Stimulated activated CD4-positive, alpha-beta T cell treated with anti-CD3 and anti-CD28 coated beads, Interleukin-15, amount 100 ng/mL, for 48 hours (primary cell): ENCODE data around the gene TRIM72.
"Not testable (repeated sequence)": the region's sequence is repeated elsewhere in the genome, so short reads cannot be mapped to it uniquely, and the experiment has no call there.

Experiments used
- DNase-seq, 2 donors: peaks; one replicate each; pipeline ENCODE4 v3.0.0-alpha.2; 2020; ENCODE audit warnings: low read depth in 2 of 2

The TRIM72 gene

DNA sequence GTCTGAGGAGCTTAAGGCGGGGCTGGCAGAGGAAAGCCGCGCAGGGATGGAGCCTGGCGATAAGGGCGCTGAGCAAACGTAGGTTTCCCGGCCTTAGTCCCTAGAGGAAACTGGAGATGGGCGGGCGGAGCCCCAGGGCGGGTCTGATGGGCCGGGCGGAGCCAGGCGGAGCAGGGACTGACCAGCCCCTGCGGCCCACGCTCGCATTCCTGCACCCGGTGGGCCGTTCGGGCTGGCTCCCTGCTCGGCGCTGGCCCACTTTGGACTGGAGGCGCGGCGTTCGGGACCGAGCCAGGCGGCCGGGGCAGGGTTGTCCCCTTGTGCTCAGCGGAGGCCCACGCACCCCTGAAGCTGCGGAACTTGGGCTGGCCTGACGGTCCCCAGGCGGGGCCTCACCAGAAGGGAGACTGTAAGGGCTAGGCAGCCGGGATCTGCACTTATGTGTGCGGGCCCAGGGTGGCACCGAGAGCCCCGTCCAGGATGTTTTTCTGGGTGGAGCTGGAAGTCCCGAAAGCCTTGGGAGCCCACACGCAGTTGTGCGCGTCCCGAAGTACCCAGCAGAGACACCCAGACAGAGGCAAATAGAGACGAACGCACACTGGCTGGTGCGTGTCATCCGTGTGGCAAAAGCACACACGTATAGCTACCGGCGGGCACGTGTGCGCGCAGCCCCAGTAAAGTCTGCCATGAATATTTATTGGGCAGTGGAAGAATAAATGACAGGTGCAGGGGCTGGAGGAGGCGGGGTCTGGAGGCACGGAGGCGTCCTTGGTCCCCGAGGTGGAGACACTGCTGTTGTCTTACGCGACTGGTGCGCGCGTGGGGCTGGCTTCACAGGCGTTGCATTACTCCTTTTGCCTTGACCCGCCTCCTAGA, 1.6 kb downstream of the TRIM72 start:
- no peak for DNase-seq

DNA sequence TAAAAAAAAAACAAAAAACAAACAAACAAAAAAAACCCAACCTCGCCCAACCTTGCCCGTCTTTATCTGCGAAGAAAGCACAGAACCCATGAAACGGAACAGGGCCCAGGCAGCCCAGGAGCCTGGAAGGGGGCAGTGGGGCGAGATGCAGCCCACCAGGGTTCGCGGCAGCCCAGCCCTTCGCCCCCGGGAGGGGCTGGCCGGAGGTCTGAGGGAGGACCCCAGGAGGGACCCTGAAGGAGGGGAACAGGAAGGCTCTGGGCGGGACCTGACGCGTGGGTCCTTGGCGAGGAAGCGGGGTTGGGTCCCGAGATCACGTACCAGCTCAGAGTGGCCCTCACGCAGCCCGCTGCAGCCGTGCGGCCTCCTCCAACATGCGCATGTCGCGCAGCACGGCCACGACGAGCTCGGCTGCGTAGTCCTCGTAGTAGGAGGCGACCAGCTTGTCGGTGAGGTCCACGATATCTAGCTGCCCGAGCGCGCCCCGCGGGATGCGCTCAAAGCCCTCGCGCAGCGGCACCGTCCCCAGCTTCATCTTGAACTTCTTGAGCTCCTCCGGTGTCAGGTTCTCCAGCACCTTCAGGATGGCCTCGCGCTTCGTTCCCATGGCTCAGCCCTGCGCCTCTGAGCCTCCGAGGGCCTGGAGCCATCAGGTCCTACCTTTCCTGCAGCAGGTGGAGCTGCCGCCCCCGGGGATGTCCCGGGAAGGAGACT, 2.7 kb downstream of the TRIM72 start, which contains the start of gene PYDC1:
Gene PYDC1 (minus strand): TSS at position 714 of the 714 bp plus-strand sequence. CDS start 107 bp downstream, at position 607.
- DNase-seq = no peak

DNA sequence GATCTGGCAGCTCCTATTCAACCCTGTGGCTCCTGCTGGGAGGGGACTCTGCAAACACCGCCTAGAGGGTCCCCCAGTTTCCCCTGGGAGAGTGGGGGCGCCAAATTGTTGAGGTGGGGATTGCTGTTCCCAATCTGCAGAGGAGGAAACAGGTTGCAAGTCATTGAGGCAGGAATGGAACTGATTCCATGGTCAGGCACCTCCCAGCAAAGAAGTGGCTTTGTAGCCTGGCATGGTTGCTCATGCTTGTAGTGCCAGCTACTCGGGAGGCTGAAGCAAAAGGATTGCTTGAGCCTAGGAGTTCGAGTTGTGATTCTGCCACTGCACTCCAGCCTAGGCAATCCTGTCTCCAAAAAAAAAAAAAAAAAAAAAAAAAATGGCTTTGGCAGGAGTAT, 3.2 kb downstream of the TRIM72 start:
- DNase-seq = no peak

DNA sequence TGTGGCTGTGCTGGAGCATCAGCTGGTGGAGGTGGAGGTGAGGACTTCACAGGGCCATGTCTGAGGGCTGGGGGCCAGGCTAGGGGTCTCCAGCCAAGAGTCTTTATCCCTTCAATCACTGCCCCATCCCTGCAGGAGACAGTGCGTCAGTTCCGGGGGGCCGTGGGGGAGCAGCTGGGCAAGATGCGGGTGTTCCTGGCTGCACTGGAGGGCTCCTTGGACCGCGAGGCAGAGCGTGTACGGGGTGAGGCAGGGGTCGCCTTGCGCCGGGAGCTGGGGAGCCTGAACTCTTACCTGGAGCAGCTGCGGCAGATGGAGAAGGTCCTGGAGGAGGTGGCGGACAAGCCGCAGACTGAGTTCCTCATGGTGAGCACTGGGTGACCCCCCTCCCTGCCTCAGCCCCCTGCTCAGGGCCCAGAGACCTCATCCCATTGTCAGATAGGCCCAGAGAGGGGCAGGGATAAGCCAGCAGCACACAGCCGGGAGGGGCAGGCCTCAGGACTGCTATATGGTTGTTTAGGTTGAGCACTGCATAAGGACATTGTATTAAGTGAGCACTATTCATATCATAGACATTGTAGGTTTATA, 5.3 kb downstream of the TRIM72 start:
- DNase-seq = no peak

DNA sequence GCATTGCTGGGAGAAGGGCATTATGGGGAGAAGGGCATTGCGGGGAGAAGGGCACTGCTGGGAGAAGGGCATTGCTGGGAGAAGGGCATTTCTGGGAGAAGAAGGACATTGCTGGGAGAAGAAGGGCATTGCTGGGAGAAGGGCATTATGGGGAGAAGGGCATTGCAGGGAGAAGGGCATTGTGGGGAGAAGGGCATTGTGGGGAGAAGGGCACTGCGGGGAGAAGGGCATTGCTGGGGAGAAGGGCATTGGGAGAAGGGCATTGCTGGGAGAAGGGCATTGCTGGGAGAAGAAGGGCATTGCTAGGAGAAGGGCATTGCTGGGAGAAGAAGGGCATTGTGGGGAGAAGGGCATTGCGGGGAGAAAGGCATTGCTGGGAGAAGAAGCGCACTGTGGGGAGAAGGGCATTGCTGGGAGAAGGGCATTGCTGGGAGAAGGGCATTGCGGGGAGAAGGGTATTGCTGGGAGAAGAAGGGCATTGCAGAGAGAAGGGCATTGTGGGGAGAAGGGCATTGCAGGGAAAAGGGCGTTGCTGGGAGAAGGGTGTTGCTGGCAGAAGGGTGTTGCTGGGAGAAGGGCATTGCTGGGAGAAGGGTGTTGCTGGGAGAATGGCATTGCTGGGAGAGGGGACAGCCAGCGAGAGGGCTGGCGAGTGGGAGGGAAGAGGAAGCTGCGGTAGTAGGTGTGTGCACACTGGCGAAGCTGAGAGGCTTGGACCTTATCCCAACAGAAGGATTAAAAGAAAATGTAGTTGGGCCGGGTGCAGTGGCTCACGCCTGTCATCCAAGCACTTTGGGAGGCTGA, 7.6 kb downstream of the TRIM72 start:
- DNase-seq = no peak

DNA sequence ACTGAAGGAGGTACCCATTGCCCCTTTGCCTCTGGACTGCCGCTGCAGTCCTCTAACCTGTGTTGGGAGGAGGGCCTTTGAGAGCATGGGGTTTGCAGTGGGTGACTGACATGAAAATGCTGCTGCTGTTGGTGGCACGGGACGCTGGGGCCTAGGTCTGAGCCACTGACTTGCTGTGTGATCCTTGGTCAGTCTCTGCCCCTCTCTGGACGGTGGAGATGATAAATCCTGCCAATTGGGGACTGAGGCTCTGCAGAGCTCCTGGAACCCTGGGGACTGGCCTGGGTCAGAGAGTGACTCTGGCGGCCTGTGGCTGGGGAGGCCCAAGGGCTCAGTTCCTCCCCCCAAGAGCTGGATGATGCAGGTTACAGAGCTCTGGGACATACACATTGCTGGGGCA, 9.1 kb downstream of the TRIM72 start:
- no peak for DNase-seq

DNA sequence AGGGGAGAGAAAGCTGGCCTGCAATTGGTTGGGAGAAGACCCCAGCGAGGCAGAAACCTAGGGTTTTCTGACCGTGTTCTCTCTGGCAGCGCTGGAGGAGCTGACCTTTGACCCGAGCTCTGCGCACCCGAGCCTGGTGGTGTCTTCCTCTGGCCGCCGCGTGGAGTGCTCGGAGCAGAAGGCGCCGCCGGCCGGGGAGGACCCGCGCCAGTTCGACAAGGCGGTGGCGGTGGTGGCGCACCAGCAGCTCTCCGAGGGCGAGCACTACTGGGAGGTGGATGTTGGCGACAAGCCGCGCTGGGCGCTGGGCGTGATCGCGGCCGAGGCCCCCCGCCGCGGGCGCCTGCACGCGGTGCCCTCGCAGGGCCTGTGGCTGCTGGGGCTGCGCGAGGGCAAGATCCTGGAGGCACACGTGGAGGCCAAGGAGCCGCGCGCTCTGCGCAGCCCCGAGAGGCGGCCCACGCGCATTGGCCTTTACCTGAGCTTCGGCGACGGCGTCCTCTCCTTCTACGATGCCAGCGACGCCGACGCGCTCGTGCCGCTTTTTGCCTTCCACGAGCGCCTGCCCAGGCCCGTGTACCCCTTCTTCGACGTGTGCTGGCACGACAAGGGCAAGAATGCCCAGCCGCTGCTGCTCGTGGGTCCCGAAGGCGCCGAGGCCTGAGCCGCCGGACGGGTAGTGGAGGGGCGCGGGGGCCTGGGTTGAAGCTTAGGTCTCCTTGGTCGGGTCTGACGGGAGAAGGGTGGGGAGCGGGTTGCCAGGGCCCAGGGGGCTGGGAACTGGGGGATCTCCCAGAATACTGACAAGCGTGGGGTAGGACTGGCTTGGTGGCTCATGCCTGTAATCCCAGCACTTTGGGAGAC, 10.4 kb downstream of the TRIM72 start:
- DNase-seq = no peak

DNA sequence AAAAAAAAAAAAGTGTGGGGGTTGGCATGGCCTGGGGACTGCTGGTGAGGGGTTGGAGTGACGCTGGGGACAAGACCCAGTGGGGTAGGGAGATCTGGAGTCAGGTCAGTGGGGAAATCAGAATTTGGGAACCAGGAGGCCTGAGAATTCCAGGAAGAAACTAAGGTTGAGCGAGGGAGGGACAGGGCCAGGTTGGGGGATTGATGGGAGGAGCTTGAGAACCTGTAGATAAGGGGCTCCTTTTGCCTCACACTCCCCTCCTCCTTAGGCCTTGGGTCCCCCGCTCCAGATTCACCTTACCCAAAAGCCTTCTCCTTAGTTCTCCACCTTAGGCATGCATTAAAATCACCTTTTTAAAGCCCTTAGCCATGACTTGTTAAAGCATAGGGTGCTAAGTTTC, 11.3 kb downstream of the TRIM72 start:
- DNase-seq = no peak

DNA sequence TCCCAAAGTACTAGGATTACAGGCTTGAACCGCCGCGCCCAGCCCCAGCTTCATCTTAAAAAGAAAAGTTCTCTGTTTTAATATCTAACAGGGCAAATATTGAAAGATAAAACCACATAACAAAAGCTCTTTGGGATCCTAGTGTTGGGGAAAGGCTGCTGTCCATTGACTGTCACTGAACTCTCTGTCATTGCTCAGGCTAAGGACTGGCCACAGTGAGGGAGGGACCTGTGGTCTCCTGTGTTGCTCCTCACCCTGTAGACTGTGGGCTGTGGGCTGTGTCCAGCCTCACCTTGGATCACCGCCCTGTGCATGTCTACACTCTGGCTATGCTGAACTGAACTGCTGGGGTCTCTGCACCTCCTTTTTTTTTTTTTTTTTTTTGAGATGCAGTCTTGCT, 14.3 kb downstream of the TRIM72 start:
- DNase-seq = no peak

DNA sequence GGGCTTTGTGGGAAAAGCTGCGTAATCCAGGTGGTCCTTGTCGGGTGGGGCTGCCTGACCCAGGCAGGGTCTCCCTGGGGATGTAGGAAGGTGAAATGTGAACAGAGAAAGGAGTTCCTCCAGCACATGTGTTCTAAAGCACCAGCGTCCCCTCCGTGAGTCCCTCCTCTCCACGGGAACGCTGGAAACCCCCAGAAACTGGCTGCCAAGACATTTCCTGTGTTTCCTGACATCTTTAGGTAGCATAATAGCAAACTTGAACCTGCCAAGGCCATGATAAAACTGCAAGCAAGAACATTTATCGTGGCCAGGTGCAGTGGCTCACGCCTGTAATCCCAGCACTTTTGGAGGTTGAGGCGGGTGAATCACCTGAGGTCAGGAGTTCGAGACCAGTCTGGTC, 15.6 kb downstream of the TRIM72 start:
- DNase-seq = no peak

DNA sequence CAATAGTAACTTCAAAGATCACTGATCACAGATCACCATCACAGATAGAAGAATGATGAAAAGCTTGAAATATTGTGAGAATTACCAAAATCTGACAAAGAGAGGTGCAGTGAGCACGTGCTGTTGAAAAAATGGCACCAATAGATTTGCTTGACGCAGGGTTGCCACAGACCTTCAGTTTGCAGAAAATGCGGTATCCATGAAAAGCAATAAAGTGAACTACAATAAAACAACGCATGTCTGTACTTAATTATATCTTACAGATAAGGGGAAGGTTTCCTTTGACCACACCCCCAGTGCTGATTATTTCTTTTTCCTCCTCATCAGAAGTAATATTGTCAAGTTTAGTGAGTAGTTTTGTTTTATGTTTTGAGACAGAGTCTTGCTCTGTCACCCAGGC, 24.1 kb downstream of the TRIM72 start:
- no peak for DNase-seq

DNA sequence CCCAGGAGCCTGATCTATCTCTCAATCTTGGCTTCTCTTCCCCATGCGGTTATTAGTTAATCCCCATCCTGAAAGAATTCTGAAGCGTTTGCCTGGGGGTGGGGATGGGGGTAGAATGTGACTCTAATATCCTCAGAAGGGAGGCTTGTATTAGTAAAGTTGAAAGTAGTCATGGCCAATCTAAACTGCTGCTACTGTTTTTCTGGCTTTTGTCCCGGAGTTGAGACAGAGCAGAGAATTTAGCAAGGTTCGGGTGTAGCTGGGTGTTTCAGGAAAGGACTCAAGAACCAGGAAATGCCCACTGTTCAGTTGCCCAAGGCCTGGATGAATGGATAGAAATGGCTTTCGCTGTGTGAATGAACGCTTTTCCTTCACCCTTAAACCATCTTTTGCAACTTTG, 28.3 kb downstream of the TRIM72 start:
- no peak for DNase-seq

DNA sequence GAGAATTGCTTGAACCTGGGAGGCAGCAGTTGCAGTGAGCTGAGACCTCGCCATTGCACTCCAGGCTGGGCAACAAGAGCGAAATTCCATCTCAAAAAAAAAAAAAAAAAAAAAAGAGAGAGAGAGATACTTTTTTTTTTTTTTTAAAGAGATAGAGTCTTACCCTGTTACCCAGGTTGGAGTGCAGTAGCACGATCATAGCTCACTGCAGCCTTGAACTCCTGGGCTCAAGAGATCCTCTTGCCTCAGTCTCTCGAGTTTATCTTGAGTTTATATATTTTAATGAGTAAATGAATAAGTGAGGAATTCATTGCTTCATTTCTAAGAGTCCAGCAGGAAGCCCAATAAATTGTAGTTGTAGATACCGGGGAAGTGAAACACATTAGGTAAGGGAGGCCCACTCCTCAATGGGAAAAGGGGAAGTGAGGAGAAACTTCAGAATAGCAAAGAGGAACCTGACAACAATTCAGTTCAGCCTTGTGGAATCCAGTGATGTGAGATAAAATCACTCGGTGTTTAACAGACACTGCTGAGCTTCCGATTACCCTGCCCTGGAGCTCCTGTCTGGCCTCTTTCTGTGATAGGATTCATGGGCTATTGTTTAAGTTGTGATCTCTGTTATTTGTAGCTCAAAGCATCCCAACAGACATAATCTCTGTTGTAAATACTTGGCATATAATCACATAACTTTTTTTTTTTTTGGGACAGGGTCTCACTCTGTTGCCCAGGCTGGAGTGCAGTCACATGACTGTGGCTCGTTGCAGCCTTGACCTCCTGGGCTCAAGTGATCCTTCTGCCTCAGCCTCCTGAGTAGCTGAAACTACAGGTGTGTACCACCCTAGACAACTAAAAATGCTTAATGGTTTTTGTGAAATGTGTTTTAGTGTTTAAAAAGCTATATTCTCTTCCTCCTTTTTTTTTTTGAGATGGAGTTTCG, 30.1 kb downstream of the TRIM72 start:
- no peak for DNase-seq

DNA sequence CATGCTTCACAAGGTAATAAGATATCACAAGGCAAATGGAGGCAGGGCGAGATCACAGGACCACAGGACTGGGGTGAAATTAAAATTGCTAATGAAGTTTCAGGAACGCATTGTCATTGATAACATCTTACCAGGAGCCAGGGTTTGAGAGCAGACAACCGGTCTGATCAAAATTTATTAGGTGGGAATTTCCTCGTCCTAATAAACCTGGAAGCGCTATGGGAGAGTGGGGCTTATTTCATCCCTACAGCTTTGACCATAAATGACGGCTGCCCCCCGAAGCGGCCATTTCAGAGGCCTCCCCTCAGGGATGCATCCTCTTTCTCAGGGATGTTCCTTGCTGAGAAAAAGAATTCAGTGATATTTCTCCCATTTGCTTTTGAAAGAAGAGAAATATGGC, 31.7 kb downstream of the TRIM72 start:
- not testable (repeated sequence) for DNase-seq

DNA sequence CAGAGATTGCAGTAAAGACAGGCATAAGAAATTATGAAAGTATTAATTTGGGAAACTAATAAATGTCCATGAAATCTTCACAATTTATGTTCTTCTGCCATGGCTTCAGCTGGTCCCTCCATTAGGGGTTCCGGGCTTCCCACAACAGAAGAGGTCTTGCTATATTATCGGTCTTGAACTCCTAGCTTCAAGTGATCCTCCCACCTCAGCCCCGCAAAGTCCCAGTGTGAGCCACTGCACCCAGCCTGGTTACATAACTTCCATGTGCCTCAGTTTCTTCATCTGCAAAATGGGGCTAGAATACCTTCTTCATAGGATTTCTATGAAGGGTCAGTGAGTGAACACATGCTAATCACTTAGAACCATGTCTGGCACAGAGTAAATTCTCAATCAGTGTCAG, 32.4 kb downstream of the TRIM72 start:
- no peak for DNase-seq

DNA sequence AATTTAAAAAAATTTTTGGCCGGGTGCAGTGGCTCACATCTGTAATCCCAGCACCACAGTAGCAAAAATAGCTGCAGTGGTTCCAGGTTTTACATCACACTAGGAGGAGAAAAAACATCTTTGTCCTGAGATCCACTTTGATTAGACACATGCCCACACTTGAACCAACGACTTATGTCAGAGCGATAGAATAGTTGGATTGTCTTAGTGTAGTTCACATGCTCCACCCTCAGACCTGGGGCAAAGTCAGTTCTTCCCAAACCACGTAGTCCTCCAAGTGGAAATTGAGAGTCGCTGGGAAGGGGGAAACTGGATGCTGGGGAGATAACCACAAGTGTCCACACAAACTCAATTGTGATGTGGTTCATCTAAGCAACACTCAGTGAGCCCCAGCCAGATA, 34.4 kb downstream of the TRIM72 start:
- no peak for DNase-seq

DNA sequence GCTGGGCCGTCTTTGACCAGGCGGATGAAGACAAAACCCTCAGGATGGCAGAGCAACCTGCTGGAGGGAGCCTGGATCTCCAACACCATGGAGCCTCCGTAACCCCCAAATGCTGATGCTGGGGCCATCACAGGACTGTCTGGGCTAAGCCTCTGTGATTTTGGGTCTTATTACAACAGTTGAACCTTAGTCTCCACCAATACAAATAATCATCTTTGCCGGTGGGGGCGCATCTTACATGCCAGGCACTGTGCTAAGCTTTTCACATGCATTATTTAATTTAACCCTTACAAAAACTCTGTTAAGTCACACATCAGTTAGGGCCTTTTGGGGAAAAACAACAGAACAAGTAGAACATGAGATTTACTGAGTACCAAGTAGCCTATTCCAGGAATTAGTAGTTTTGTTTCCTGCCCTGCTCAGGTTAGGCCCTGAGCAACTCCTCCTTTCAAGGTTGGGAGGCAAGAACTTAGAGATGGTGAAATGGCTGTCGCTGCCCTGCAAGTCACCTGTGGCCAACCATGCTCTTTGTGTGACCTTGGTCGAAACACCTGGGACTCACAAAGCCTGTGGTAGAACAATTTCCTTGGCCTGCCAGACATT, 37.0 kb downstream of the TRIM72 start:
- no peak for DNase-seq

DNA sequence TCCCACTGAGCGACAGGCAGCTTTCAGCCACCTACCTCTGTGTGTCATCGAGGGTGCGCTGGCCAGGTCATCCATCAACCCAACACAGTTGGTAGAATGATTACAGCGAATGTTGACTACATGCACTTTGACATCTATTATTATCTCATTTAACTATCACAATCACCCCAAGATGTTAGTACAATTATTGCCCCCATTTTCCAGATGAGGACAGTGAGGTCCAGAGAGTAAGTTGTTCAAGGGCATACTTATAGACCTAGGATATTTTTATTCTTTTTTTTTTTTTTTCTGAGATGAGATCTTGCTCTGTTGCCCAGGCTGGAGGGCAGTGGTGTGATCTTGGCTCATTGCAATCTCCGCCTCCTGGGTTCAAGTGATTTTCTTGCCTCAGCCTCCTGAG, 37.5 kb downstream of the TRIM72 start:
- DNase-seq = no peak

DNA sequence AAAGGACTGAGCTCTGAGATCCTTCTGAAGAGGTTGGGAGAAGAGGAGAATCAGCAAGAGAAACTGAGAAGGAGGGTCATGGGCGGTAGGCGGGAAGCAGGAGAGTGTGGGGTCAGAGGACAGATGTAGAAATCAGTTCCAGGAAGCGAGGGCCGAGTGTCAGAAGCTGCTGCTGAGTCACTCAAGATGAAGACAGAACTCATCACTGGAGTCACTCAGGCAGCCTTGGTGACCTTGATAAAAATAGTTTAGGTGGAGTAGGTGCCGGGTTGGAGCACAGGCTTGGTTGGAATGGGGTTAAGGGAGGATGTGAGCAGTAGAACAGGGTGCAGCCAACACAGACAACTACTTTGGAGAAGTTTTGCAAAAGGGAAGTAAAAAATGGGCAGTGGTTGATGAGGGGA, 39.7 kb downstream of the TRIM72 start:
- peak; percentile 29 to 40 for DNase-seq
